ENCODE results near the gene STXBP6. TPM values are rescaled to one million over a fixed set of nuclear protein-coding genes. Genes with fewer than 3 reads are reported as not detected.

Gene STXBP6
- total RNA-seq, 4 donors from 2014 or later = 44.1 to 120 (median 67.4) TPM

DNA sequence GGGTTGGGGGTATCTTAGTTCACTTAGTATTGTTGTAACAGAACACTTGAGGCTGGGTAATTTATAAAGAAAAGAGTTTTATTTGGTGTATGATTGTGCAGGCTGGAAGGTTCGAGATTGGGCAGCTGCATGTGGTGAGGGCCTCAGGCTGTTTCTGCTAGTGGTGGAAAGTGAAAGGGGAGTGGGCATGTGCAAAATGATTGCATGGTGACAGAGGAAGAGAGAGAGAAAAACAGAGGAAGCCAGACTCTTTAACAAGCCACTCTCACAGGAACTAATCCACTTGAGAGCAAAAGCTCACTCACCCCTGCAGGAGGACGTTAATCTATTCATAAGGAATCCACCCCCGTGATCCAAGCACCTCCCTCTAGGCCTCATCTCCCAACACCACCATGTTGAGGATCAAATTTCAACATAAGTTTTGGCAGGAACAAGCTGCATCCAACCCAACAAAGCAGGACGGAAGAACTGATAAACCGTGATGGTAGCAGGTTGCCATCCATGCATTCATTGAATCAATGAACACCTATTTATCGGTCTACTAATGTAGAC is 251.0 kb downstream of the STXBP6 start:
- no peaks in the 10 kb centered on the region for H3K27me3 ChIP-seq
- no peaks in the 10 kb centered on the region for H3K9me3 ChIP-seq
- H3K27ac ChIP-seq = no peak overlapping the region
- H3K4me1 ChIP-seq = no peaks in the 10 kb centered on the region
- TF ChIP-seq POLR2A (IDR thresholded peaks at IDR 0.05) = no peak
- TF ChIP-seq, protein P1, sequence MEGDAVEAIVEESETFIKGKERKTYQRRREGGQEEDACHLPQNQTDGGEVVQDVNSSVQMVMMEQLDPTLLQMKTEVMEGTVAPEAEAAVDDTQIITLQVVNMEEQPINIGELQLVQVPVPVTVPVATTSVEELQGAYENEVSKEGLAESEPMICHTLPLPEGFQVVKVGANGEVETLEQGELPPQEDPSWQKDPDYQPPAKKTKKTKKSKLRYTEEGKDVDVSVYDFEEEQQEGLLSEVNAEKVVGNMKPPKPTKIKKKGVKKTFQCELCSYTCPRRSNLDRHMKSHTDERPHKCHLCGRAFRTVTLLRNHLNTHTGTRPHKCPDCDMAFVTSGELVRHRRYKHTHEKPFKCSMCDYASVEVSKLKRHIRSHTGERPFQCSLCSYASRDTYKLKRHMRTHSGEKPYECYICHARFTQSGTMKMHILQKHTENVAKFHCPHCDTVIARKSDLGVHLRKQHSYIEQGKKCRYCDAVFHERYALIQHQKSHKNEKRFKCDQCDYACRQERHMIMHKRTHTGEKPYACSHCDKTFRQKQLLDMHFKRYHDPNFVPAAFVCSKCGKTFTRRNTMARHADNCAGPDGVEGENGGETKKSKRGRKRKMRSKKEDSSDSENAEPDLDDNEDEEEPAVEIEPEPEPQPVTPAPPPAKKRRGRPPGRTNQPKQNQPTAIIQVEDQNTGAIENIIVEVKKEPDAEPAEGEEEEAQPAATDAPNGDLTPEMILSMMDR (IDR thresholded peaks at IDR 0.05) = no peak
- 61 to 70% methylated on average over 6 of the region's 6 CpGs for WGBS, 2 donors
- H3K36me3 ChIP-seq = no peaks in the 10 kb centered on the region
- intact Hi-C loops (cut with DNase I) = no loop called here
- no peak overlapping the region for H3K4me3 ChIP-seq (replicated peaks in 1 of 3)
- no peak for DNase-seq

DNA sequence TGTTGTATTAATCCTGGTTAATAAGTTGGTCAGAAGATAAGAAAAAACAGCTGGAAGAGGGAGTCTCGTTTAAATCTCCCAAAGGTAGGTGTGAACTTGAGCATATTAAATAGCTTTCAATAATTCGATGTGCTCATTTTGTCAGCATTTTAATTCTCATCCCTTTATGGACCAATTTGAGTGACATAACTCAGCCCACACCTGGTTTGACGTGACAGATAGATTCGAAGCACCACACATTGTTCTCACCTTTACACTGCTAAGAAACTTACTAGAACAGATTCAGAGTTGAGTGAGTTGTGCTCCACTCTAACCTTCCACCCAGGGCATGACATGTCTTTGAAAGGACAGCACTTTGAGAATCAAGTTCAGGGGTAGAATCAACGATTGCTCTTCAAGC is 254.5 kb downstream of the STXBP6 start:
- TF ChIP-seq, protein P1 (IDR thresholded peaks at IDR 0.05) = no peak
- no peak for TF ChIP-seq POLR2A (IDR thresholded peaks at IDR 0.05)
- Histone ChIP-seq H3K27ac (no peak overlapping the region), H3K9me3 (no peaks in the 10 kb centered on the region), H3K4me3 (replicated peaks in 1 of 3) (no peak overlapping the region), H3K36me3 (no peaks in the 10 kb centered on the region), H3K4me1 (no peaks in the 10 kb centered on the region), H3K27me3 (no peaks in the 10 kb centered on the region)
- intact Hi-C loops (cut with DNase I) = no loop called here
- DNase-seq = no peak
- 90 to 95% methylated on average over 5 of the region's 5 CpGs for WGBS, 2 donors

DNA sequence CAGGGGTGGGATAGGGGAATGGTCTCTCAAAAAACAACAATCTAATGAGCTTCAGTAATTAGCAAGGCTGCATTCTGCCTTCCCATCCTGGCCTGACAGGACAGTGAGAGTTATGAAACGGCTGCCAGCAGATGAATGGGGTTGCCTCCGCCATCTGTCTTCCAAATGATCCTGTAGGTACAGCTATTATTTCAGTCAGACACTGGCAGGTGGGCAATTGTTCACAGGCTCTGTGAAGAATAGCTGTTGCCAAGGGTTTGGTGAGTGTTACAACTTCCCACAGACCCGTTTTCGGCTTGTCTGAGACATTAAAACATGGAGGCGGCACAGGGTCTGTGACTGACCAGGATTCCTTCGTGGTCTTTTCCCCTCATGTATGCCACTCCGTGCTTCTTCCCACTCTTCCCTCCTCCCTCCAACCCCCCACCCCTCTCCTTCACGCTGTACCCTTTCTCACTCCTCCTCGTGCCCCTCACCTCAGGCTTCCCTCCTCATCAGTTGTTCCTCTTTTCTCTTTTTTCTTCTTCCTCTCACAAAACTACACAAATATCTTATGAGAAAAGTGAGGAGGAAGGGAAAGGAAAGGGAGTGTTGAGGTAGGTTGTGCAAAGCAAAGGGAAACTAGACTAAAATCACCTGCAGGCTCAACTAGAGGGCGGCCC is 255.2 kb downstream of the STXBP6 start:
- intact Hi-C loops (cut with DNase I) = no loop called here
- Histone ChIP-seq H3K27me3 (no peaks in the 10 kb centered on the region), H3K27ac (no peak overlapping the region), H3K4me1 (no peaks in the 10 kb centered on the region), H3K4me3 (replicated peaks in 1 of 3) (no peak overlapping the region), H3K9me3 (no peaks in the 10 kb centered on the region), H3K36me3 (no peaks in the 10 kb centered on the region)
- DNase-seq = no peak
- 85 to 88% methylated on average over 10 of the region's 10 CpGs for WGBS, 2 donors
- TF ChIP-seq POLR2A (IDR thresholded peaks at IDR 0.05) = no peak
- TF ChIP-seq, protein P1 (IDR thresholded peaks at IDR 0.05) = no peak

DNA sequence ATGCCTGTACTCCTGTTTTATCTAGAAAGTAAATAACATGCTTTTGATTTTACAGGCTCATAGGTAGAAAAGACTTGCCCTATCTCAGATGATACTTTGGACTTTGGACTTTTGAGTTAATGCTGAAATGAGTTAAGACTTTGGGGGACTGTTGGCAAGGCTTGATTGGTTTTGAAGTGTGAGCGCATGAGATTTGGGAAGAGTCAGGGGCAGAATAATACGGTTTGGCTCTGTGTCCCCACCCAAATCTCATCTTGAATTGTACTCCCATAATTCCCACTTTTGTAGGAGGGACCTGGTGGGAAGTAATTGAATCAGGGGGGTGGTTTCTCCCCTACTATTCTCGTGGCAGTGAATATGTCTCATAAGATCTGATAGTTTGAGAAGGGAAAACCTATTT is 259.8 kb downstream of the STXBP6 start:
- Histone ChIP-seq H3K27me3 (no peaks in the 10 kb centered on the region), H3K4me1 (no peaks in the 10 kb centered on the region), H3K9me3 (no peaks in the 10 kb centered on the region), H3K4me3 (replicated peaks in 1 of 3) (no peak overlapping the region), H3K36me3 (no peaks in the 10 kb centered on the region), H3K27ac (no peak overlapping the region)
- intact Hi-C loops (cut with DNase I) = no loop called here
- 83 to 91% methylated on average over 3 of the region's 3 CpGs for WGBS, 2 donors
- TF ChIP-seq, protein P1 (IDR thresholded peaks at IDR 0.05) = no peak
- TF ChIP-seq POLR2A (IDR thresholded peaks at IDR 0.05) = no peak
- no peak for DNase-seq

DNA sequence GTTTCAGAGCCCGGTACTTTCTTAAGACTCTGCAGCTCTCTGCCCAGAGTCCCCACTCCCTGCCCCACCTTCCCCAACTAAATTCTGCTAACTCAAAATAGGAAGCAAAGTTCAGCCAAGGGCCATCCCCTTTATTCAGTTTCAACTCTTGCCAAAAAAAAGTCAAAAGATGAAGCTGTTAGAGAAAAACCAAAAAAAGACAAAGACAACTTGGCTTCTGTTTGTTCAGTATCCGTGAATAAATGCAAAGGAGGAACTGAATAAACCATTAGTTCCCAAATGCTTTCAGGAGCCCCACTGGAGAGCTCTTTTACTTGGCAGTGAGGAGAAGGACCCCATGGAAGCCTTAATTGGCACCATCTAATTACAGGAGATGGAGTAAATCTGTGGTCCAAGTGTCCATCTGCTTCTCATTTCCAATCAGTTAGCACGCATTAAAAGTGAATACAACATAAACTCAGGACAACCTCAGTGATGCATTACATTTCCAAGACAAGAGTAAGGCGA is 260.5 kb downstream of the STXBP6 start:
- no peak overlapping the region for H3K27ac ChIP-seq
- DNase-seq = no peak
- no peaks in the 10 kb centered on the region for H3K36me3 ChIP-seq
- intact Hi-C loops (cut with DNase I) = no loop called here
- H3K4me1 ChIP-seq = no peaks in the 10 kb centered on the region
- TF ChIP-seq, protein P1 (IDR thresholded peaks at IDR 0.05) = no peak
- no peak for TF ChIP-seq POLR2A (IDR thresholded peaks at IDR 0.05)
- 45 to 47% methylated on average over 4 of the region's 4 CpGs for WGBS, 2 donors
- no peaks in the 10 kb centered on the region for H3K9me3 ChIP-seq
- H3K4me3 ChIP-seq (replicated peaks in 1 of 3) = no peak overlapping the region
- no peaks in the 10 kb centered on the region for H3K27me3 ChIP-seq
